GM18907 (cell line): Measurements from ENCODE around the gene ZKSCAN4.

Source experiments
- ATAC-seq: cut with Tn5 transposase; IDR thresholded peaks from one replicate; pipeline ENCODE4 v1.9.1; 2021; ENCODE audit warnings: mild to moderate bottlenecking, moderate library complexity; ENCODE audit not compliant: unreplicated experiment

Gene ZKSCAN4

GRCh38 chr6:28250747-28251146 is 1.3 kb downstream of the ZKSCAN4 start:
- no peak for ATAC-seq

GRCh38 chr6:28248916-28249315 is 3.2 kb downstream of the ZKSCAN4 start:
- no peak for ATAC-seq

GRCh38 chr6:28245206-28245941 is 6.7 kb downstream of the ZKSCAN4 start:
- ATAC-seq = no peak

GRCh38 chr6:28243946-28244345 is 8.1 kb downstream of the ZKSCAN4 start:
- ATAC-seq = no peak

- no peak for ATAC-seq
These were observed 11.6 kb downstream of the ZKSCAN4 start for GRCh38 chr6:28240471-28240870.

- peak; percentile 69 for ATAC-seq
These were observed 12.4 kb downstream of the ZKSCAN4 start for GRCh38 chr6:28239636-28240035.

- ATAC-seq = no peak
These were observed 16.1 kb downstream of the ZKSCAN4 start for GRCh38 chr6:28235912-28236452.

GRCh38 chr6:28232785-28233184 is 19.3 kb downstream of the ZKSCAN4 start:
- no peak for ATAC-seq

GRCh38 chr6:28226460-28226859 is 25.6 kb downstream of the ZKSCAN4 start:
- no peak for ATAC-seq

- peak; percentile 82 for ATAC-seq
These were observed 26.8 kb downstream of the ZKSCAN4 start, which contains the start of gene ZSCAN9 for GRCh38 chr6:28225056-28225834. ZSCAN9 (plus strand) TSS chr6:28225275; CDS start chr6:28227085, 1,810 bp downstream.

GRCh38 chr6:28224131-28225055 is 27.7 kb downstream of the ZKSCAN4 start:
- ATAC-seq = no peak

- no peak for ATAC-seq
These were observed 31.6 kb downstream of the ZKSCAN4 start for GRCh38 chr6:28220257-28221133.

- ATAC-seq = peak; percentile 55
These were observed 33.5 kb downstream of the ZKSCAN4 start for GRCh38 chr6:28218312-28219248.

- no peak for ATAC-seq
These were observed 34.2 kb downstream of the ZKSCAN4 start for GRCh38 chr6:28217890-28218289.

- no peak for ATAC-seq
These were observed 36.6 kb downstream of the ZKSCAN4 start for GRCh38 chr6:28215425-28215824.

- no peak for ATAC-seq
These were observed 38.9 kb downstream of the ZKSCAN4 start for GRCh38 chr6:28213213-28213523.

GRCh38 chr6:28212510-28213212 is 39.4 kb downstream of the ZKSCAN4 start:
- peak; percentile 56 for ATAC-seq

- ATAC-seq = peak; percentile 29
These were observed 40.1 kb downstream of the ZKSCAN4 start for GRCh38 chr6:28211840-28212509.
